Hepatic stellate cell (primary cell): Measurements from ENCODE around the gene KLHDC7B.

ENCODE experiments used
- DNase-seq: peaks from one replicate; pipeline ENCODE4 v3.0.0; 2011; ENCODE audit warnings: low spot score

KLHDC7B gene

DNA sequence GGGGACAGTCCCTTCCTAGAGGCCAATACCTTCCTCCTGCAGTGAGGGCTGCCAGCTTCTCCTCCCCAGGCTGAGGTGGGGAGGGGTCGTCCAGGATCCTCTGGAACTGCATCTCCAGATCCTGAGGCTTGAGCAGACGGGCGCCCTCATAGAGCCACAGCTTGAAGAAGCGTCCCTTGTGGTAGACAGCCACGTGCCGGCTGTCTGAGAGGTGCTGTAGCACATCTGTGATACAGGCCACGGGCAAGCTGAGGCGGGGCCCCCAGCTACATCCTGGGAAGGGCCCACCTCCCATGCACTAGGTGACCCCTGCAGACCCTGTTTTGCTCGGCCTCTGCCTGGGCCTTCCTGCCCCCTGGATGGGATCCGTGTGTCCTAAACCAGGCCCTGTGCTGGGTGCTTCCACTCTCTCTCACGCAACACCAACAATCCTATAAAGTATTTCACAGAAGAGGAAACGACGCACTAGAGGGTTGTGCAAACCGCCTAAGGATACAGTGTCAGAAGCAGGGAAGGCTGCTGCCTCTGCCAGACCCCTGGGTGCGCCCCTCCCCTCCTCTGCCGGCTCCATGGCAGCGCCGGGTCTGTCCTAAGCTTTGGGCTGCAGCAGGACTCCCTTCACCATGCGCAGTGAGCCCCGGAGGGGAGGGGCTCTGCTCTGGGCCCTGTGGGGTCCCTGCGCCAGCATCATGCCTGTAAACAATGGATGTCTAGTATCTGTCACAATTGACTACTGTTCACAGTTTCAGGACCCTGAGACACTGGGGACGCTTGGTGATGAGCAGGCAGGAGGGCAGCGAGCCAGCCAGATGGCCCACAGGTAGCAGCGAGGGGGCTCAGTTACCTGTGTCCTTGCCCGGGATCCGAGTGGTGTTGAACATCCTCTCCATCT lies 28.0 kb downstream of the KLHDC7B start:
- no peak for DNase-seq

GRCh38 chr22:50574383-50574755 lies 28.7 kb downstream of the KLHDC7B start:
- no peak for DNase-seq

GRCh38 chr22:50575426-50575941 lies 29.8 kb downstream of the KLHDC7B start:
- no peak for DNase-seq

DNA sequence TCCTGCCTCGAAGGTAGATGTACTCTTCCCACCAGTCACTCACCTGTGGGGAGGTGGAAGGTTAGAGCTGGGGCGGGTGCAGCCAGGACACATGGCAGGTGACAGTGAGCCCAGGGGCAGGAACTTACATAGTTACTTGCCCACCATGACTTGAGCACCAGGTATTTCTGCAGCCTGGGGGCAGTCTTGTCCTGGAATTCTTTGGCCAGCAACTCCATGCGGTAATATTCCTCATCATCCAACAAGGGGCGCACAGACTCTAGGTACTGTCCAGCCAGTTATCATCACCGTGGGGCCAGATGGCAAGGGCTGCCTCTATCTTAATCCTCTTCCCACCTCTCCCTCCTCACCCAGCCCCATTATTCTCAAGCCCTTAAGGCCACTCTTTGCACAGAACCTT lies 30.4 kb downstream of the KLHDC7B start:
- no peak for DNase-seq

- DNase-seq, result no peak
Measured at GRCh38 chr22:50576806-50577696, 31.4 kb downstream of the KLHDC7B start.

DNA sequence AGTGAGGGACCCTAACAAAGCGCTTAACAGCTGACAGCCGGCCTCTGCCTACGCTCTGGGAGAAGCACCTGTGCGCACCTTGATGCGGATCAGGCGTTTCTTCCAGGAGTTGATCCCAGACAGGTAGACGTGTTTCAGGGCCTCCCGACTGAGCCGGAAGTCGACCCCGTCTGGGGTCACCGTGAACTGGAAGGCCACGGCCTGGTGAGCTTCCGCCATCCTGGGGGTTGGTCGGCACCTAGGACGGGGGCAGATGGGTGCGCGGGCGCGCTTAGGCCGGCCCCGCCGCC lies 31.9 kb downstream of the KLHDC7B start:
- no peak for DNase-seq

DNA sequence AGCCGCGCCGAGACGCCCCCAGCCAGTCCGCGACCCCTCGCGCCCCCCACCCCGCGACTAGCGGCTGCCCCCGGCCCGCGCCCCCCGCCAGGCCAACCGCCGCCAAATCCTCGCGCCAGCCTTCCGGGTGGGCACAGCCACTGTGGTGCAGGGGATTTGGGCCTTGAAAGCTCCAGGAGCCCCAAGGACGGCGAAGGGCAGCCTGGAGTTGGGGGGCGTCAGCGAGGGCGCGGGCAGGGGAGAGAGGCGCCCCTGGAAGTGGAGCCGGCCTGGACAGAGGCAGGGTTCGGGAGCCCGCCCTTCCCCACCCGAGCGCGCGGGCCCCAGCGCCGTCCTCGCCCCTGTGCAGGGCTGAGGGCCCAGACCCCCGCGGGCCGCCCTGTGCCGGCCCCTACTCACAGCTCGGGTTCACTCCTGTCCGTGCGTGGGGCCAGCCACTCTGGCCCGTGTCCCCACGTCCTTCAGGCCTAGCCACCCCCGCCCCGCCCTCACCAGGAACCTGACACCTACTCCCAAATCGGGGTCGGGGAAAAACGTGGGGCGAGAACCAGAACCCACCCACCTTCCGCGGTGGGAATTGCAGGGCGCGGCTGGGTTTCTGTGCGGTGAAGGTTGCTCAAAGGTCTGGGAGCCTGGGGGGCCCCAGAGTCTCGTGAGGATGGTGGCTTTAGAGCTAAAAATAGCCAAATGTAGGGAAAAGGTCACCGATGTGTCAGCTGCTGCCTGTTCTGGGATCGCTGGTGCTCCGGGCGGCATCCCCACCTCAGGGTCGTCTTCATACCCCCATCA lies 32.5 kb downstream of the KLHDC7B start, which contains the start of gene CPT1B:
Gene CPT1B (minus strand): TSS at position 441 of the 789 bp plus-strand sequence. CDS start 512 bp downstream, outside the sequence.
- DNase-seq, result peak; percentile 68

DNA sequence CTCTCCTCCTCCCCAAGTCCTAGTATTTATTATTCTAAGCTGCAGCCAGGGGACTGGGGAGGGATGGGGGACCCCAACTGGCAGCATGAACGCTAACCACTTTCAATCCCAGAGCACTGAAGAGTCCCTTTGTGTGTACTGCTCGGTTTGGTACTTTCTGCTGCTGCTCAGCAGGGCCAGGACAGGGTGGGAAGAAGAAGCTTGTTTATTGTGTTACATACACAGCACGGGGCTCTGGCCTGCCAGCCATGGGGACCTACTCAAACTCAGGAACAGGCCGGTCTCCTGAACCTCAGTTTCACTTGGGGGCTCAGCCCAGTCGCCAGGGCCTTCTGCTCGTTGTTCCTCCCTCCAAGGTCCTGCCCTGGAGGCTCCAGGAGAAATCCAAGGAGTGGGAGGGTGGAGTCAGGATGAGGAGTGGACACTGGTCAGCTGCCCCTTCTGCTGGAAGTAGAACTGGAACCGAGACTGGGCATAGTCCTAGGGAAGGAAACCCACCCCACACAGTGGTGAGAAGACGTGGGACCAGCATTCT lies 33.1 kb downstream of the KLHDC7B start:
- no peak for DNase-seq

- no peak for DNase-seq
Measured at GRCh38 chr22:50579752-50580151, 34.1 kb downstream of the KLHDC7B start.

- no peak for DNase-seq
Measured at GRCh38 chr22:50581031-50581949, 35.6 kb downstream of the KLHDC7B start.

DNA sequence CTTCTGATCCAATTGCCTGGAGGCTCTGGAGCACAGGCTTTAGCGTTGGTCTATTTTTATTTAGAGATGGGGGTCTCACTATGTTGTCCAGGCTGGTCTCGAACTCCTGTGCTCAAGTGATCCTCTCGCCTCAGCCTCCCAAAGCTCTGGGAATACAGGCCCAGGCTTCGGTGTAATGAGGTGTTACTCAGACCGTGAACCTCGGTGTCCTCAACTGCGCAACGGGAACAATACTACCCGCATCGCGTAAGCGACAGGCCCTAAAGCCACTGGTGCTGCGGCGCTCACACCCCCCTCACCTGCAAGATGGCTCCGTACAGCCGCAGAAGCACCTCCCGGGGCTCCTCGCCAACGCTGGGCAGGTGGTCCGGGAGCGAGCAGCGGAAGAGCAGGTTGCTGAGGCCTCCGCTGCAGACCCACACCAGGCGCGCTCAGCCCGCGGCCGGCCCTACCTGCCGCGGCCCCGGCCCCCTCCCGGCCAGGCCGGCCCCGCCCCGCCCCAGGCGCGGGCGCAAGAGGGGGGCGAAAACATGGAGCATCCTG lies 36.3 kb downstream of the KLHDC7B start:
- DNase-seq, result no peak

DNA sequence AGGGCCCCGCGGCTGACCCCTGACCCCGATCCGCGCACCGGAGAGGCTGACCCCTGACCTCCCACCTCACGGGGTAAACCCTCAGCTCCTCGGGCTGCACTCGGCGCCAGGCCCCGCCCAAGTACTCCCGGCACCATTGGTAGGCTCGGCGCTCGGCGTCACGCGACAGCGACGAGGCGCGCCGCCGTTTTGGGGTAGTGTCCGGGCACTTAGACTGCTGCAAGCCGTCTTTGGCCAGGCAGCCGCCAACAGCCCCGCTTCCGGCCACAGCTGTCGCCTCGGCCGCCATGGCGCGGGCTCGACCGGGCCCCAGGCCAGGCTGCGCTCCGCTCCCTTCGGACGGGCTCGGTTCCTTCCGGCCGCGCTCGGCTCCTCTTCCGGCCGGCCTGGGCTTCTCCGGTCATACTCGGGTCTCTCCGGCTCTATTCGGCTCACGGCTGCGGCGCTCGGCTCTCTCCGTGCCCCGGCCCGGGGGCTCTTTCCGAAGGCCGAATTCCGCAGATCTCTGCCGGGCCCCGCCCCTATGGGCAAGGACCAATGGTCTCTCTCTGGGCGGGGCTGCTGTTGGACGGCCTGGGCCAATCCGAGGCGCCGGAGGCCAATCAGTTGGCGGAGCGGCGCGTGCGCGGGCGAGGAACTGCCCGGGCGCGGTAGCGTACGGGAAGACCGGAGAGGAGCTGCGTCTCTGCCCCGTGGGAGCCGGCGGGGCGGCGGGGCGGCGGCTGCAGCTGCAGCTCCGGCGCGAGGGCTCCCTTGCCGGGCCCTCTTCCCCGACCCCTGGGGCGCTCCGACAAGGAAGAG lies 37.0 kb downstream of the KLHDC7B start, which contains the start of gene CHKB:
Gene CHKB (minus strand): TSS at position 357 of the 801 bp plus-strand sequence. CDS start 68 bp downstream, at position 289.
- peak; percentile 100 for DNase-seq

- peak; percentile 47 for DNase-seq
Measured at GRCh38 chr22:50583294-50583861, 37.7 kb downstream of the KLHDC7B start.

DNA sequence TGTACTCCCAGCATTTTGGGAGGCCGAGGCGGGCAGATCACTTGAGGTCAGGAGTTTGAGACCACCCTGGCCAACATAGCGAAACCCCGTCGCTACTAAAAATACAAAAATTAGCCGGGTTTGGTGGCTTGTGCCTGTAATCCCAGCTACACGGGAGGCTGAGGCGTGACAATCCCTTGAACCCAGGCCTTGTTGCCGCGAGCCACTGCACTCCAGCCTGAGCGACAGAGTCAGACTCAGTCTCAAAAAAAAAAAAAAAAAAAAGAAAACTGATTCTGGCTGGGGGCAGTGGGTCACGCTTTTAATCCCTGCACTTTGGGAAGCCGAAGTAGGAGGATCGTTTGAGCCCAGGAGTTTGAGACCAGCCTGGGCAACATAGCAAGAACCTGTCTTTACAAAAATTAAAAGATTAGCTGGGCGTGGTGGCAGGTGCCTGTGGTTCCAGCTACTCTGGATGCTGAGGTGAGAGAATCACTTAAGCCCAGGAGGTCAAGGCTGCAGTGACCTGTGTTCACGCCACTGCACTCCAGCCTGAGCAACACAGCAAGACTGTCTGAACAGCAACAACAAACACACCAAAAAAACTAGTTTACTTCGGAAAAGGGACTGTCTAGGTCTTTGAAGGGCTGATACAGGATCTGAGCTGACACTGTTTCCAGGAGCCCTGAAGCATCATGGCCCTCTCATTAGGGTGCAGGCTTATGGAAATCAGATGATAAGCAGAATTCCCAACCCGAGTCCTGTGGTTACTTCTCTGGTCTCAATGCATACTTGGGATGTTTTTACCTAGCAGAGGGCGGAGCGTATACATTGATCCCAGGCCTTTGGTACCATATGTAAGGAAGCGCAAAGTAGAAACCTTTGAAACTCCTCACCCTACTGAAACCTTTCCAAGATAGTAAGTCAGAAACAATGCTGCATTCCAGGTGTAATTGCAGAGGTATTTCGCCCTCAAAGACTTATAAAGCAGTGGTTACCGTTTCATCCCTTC lies 38.7 kb downstream of the KLHDC7B start:
- DNase-seq, result no peak

DNA sequence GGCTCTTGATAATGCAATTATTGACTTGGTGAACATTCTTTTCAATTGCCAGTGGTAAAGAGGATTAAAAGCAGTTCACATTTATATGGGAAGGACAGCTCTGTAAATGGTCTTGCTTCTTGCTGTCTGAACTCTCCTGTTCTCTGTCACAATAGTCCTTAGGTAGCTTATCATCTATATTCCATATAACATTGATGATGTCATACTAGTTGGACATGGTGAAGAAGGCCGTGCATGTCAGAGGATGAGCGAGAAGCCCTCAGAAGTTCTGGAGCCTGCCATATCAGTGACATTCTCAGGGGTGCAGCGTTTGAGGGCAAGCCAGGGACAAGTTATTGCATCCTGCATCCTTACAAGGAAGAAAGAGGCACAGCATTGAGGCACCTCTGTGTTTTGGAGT lies 39.5 kb downstream of the KLHDC7B start:
- no peak for DNase-seq

DNA sequence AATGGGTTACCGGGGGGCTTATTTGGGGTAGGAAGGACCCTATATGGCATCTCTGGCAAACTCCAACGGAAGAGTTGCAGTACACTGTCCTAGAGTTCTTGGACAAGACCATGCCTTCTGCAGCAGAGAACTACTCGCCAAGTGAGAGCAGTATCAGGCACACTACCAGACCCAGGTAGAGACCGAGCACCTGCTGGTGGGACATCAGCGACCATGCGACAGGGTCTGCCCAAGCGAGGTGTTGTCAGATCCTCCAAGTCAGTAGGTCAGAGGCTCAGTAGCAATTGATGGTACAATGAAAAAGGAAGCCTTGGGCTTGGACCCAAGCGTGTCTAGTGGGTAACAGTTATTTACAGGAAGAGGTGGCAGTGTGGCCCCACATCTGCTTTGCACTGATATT lies 40.1 kb downstream of the KLHDC7B start:
- no peak for DNase-seq

DNA sequence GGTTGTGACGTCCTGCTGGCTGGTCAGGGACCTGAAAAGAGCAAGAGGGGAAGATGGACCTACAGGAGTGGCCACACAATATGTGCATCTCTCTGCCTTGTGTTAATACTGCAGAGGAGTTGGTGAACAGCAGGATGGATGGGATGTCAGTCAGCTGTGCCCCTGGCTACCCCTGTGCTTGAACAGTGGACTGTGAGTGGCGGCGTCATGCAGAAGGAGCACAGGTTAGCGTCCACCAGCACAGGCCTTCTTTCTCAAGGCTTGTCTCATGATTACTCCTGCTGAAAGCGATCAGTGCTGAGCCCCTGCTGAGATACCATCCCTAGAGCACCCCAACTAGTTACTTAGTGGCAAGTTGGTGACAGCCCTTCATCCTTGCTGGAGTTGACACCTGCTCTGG lies 40.7 kb downstream of the KLHDC7B start:
- DNase-seq, result no peak

GRCh38 chr22:50587407-50587806 lies 41.7 kb downstream of the KLHDC7B start:
- DNase-seq, result no peak
